Stimulated activated CD8-positive, alpha-beta memory T cell treated with anti-CD3 and anti-CD28 coated beads, Interleukin-4, amount 100 ng/mL, for 48 hours (primary cell): ENCODE results near the gene SDHAF2.
"Not testable (repeated sequence)": the region's sequence is repeated elsewhere in the genome, so short reads cannot be mapped to it uniquely, and the experiment has no call there.

Experiments used
- DNase-seq: peaks from one replicate; pipeline ENCODE4 v3.0.0-alpha.2; 2020

The SDHAF2 gene

DNA sequence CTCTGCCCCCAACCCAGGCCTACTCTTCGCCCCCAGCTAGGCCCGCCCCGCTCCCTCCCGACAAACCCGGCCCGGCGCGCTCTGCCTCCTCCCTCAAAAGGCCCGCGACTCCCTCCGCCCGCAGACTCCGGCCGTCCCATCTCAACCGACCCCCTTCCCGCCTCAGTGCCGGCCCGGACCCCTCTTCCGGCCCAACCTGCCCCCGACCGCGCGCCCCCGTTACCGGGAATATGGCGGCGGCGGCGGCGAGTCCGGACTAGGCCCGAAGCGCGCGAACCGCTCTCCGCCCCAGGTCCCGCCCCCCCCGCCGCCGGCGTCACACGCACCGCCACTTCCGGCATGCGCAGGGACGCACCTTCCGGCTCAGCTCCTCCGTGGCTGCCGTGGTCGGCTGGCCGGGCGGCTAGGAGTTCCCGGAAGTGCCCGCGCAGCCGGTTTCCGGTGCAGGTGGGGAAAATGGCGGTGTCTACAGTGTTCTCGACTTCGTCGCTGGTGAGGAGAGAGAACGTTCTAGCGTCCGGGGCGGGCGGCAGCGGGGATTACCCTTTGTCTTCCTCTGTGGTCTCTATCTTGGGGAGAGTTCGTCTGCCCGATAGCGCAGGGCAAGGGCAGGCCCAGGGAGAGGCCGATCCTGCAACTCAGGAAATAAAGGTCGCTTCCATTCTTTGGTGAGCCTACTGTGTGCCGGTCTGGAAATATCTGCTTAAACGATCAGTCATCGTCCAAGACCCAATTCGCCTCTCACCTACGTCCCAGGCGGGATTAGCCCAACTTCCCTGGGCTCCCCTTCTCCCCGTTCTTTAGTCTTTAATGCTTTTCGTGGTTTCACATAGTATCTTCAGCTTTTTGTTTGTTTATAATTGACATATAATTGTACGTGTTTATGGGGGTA is at the start of gene SDHAF2, which contains the start of gene CPSF7:
TSS of gene SDHAF2 (plus strand) at position 434 of the 892 bp plus-strand sequence. CDS start at position 457, 23 bp downstream.
TSS of gene CPSF7 (minus strand) at position 285 of the 892 bp plus-strand sequence. CDS start 740 bp downstream, outside the sequence.
- DNase-seq = peak; percentile 99

DNA sequence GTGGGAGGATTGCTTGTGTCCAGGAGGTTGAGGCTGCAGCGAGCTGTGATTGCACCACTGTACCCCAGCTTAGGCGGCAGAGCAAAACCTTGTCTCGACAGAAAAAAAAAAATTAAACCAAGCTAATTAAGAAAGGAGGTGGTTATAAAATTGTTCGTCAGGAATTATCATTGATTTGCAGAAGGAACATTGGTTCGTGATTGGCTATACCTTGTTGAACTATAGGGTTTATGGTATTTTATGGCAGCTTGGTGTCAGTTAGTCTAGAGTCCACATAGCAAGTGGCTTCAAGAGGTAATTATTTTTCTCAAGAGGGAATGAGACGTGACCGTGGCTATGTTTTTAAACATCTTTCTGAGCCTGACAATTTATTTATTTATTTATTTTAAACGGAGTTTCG is 49.0 kb upstream of the SDHAF2 start:
- DNase-seq = no peak

DNA sequence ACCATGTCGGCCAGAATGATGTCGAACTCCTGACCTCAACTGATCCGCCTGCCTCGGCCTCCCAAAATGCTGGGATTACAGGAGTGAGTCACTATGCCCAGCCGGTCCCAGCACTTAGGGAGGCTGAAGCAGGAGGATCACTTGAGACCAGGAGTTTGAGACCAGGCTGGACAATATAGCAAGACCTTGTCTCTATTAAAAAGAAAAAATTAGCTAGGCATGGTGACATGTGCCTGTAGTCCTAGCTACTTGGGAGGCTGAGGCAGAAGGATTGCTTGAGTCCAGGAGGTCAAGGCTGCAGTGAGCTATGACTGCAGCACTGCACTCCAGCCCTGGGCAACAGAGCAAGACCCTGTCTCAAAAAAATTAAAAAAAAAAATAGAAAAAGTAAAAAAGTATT is 46.1 kb upstream of the SDHAF2 start:
- not testable (repeated sequence) for DNase-seq

DNA sequence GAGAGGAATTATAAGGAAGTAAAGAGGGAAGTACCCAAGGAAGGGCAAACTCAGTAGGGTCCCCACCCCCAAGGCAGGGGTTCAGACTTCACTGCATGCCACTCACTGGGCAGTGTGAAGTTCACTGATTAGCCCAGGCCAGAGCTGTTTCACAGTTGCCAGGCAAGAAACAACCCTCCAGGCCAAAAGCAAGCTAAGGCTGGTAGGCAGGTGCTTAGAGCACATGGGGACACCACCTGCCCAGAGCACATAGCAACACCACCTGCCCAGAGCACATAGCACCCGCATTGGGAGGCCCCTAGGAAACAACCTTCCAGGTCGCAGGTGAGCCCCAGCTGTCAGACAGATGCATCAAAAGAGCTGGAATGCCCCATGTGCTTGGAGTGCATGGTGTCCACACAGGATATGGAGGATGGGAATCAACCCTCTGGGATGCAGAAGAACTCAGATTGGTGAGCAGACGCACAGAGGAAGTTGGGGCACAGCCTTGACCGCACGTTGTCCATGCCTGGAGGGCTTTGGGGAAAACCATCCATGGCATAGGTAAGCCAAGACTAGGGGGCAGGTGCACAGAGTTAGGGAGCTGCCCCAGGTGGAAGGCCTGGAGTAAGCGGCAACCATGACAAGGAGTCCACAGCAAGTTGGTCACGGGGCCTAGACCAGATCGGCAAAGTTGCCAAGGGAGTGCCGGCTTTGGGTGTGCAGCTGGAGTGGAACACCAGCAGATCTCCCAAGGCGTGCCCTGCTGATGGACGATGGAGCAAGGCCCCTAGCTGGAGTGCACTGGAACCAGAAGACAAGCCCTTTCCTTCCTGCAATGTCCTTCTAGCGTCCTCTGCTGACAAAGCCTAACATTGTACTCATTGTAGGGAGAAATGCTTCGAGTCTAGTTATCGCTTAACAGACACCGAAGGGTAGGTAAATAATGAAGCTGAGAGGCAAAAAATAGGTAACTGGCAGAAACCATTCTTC is 45.4 kb upstream of the SDHAF2 start:
- DNase-seq = no peak

DNA sequence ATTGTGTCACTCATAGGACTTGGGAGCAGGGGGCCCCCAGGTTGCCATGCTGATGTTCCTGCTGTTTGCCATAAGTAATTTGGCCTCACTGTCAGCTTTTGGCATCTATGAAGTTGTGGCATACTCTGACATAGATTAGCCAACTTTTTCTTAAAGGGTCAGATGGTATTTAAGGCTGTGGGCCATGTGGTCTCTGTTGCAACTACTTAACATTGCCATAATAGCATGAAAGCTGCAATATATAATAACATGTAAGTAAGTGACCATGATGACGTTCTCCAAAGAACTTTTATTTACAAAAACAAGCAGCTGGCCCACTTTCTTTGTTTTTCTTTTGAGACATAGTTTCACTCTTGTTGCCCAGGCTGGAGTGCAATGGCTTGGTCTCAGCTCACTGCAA is 39.8 kb upstream of the SDHAF2 start:
- no peak for DNase-seq

DNA sequence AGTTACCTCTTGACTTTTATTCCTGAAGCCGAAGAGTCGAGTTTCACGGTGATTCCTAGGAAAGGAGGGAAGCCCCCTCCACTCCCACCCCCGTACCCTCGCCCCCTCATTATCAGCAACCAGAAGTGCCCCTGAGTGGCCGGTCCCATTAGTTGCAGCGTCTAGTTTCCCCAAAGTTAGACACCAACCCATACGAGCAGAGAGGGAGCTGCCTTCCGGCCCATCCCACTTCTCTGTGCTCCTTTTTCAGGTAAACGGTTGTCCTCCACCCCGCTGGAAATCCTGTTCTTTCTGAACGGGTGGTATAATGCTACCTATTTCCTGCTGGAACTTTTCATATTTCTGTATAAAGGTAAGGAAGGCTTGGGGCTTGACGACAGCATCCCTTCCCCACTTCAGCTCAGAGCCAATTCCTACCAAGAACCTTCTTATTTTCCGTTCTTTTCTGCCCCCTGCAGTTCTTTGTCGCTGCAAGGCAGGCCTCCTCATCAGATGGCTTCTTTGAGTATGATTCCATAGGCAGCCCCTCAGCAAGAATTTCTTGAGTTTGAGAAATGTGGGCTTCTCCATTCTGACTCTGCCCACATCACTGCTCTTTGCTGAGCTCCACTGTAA is 36.8 kb upstream of the SDHAF2 start:
- DNase-seq = peak; percentile 35

DNA sequence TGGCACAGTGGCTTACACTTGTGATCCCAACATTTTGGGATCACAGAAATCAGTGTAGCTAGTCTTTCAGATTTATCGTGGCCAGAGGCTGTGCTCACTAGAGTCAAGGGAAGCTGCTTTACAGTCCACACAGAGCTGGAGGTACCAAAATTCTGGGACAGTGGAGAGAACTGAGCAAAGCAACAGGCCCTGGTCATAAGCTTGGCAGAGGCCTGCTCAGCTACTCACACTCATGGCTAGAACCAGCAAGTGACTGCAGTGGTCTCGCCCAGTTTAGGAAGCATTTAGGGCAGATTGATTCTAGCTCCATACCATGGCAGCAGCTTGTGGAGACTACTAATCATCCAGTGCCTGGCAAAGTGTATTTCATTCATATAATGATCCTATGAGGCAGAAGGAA is 28.8 kb upstream of the SDHAF2 start:
- DNase-seq = no peak

DNA sequence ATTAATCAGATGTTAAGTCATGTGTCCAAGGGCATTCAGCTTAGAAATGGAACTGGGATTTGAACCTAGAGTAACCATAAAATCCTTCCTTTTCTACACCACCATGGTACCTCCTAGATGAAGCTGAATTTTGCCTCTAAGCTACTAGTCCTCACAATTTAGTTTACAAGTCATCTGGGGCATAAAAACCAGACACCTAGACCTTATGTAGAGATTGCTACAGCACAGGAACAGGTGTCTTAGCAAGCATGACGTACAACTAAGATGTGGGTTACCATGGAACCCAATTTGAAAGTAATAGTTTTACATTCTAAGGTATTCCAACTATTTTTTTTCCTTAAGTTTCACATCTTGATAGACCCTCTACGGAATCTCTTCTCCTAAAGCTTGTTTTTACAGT is 28.4 kb upstream of the SDHAF2 start:
- DNase-seq = no peak

DNA sequence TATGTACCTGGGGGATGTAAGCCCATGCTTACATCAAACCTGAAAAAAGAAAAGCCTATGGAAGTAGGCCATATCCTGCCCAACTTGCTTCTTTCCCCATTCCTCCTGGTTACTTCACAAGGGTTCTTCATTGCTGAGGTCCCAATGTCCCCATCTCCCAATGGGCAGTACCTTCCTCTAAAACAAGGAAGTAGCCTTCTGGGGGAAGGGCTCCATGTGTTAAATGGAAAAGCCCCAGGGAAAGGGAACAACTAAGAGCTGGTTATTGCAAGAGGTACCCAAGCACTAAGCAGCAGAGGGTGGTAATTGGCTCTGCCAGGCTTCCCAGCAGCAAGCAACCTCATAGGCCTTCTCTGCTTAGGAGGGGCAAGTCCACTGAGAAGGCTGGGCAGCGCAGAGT is 26.3 kb upstream of the SDHAF2 start:
- DNase-seq = no peak

DNA sequence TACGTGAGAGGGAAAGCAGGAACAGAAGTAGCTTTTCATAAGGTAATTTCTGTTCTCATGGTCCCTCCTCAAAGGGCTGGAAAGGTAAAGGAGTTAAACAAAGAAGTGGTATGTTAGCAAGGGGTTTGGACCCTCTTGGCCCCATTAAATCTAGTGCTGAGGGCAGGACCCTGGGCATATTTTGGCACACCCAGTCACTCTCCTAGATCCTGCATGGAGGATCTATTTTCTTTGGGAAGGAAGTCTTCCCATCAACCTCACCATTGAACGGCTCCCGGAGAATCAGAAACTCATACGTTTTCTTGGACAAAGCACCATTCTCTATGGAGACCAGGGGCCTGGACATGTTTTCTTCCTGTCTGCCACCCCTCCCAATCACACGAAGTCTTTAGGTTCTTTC is 25.8 kb upstream of the SDHAF2 start:
- DNase-seq = no peak

DNA sequence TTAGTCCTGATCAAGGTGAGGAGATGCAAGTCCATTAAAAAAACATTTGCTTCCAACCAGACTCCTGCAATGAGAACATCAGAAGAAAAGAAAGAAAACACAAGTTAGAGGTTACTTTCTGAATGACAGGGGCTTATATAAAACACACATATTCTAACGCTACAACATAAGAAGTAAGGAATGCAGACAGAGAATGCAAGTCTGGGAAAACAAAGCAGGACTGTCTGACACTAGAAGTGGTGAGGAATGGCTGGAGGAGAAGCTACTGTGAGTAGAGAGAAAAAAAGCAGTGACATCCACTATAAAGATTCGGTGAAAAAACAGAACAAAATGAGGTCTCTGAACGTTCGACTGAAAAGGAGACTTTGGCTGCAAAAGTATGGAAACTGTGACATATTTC is 25.3 kb upstream of the SDHAF2 start:
- DNase-seq = no peak

DNA sequence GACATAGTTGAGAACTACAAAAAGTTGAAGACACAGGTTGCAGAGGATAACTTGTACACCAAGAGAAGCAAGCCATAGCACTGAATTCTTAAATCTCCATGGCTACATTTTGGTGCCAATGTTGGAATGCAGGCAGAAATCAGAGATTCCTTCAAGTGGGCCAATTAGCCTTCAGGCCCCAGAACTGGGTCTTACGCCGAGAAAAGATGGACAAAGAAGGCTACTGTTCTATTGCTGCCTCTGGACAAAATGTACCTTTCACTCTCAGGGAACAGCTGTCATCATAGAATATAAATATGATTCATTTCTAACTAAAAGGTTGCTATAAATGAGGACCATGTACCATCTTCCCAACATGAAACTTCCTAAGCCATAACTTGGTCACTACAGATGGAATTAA is 23.9 kb upstream of the SDHAF2 start:
- DNase-seq = no peak

DNA sequence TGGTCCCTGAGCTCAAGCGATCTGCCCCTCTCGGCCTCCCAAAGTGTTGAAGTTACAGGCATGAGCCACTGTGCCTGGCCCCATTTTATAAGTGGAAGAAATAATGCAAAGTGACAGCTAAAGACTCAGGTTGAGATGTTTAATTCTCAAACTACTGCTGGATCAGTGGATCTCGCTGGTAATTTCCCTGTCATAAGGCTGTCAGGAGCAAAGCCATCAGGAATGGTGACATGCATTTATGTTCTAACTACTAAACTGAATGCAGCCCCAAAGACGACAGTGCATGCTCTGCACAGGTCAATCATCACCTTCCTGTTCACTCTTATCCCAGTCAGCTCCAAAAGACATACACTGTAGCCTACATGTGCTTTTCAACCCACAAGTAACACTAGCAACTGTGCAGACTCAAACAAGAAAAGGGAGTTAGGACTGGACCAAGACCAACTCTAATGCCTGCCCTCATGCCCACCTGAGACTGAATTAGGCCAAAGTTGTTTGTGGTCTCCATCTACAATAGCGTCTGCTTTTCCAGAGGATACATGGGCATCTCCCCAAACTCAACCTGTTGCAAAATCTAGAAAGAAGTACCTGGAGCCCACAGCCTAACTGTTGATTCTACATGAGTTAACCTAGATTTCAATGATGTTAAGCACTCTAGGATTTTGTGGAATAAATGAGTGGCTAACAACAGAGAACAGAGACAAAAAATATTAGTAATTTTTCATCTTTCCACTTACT is 22.8 kb upstream of the SDHAF2 start:
- DNase-seq = no peak

DNA sequence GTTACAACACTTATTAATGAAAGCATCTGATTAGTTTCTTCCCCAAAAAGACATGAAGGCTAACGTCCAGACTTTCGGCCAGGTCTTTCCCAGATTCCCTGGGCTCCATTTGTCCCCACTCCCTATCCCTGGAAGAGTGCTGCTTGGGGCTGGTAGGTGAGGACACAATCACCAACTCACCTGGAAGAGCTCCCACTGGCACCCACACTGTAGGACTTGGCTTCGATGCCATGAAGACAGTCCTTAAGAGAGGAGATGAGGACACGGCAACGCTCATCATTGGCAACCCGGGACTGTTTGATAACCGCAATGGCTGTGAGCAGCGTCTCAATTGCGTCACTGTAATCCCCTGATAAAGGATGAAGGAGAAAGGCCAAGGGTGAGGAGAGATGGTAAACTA is 18.3 kb upstream of the SDHAF2 start:
- no peak for DNase-seq

DNA sequence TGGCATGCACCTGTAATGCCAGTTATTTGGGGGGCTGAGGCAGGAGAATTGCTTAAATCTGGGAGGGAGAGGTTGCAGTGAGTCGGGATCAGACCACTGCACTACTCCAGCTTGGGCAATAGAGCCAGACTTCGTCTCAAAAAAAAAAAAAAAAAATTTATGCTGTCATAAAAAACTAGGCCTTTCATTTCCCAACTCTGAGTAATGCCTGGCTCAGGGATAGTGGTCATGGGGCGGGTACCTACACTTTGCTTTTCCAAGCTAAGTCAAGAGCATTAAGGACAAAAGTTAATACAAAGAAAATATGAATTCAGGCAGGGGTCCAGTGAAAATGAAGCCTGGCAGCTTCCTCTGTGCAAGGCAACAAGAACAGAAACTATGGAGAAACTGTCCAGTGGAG is 16.4 kb upstream of the SDHAF2 start:
- no peak for DNase-seq

DNA sequence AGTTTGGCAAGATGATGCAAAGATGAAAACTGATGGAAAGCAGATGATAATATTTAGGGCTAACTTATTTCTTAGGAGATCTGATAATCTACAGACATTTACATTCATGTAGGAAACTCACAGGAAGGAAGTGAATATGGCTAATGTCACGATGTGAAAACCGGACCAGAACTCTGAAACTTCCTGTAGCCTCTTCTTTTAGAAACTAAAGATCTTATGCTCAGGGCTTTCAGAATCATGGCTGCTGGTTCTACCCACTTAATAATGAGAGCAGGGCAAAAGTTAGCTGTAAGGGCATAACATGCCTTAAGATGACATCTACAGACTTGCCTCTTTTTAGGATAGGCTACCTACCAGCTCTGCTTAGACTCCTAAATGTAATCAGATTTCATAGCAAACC is 15.4 kb upstream of the SDHAF2 start:
- no peak for DNase-seq

DNA sequence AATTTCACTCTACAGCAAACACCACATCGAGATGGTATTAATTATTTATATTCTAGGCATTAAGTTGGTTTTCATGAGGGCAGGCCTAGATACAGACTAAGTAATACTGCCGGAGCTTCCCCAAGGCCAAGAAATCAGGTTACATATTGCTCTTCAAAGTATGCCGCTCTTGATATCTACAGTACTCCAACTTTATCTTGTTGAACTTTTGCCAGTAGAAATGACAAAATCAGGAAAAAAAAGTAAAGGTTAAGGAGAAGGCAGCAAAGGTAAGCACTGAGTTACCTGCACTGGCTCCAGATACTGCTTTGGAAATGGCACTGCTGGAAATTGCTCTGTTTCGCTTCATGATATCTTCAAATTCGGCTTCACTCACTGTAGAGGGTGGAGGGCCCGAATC is 14.5 kb upstream of the SDHAF2 start:
- DNase-seq = no peak

DNA sequence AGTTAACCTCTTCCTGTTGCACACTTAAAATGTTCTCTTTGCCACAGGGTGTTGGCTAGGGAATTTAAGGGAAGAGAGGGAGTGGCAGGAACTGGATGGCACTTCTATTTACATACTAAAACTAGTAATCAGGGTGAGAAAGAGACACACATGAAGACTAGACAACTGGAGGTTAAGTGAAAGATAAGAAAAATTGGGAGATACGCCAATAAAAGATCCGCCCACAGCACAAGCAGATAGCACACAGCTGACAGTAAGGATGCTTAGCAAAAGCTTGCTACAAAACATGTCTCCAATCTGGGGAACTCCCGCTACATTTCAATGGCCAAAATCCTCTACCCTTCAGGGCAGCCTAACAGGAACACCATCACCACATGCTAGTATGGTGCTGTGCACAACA is 13.0 kb upstream of the SDHAF2 start:
- no peak for DNase-seq

DNA sequence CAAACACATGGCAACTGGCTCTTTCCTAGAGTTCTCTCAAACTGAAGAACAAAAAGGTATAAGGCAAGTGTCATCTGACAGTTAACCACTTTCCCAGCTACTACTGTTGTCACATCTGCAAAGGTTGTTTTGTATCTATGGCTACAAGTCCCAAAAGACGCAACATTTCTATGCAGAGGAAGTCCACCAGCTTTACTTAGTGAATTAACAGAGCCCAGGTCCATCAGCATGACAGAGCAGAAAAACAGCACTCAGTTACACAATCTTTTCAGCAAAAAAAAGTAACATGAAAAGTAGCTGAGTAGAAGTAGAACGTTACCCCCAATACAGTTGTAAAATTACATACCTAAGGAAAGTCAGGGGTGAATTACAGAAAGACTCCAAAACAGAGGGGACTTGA is 12.3 kb upstream of the SDHAF2 start:
- no peak for DNase-seq

DNA sequence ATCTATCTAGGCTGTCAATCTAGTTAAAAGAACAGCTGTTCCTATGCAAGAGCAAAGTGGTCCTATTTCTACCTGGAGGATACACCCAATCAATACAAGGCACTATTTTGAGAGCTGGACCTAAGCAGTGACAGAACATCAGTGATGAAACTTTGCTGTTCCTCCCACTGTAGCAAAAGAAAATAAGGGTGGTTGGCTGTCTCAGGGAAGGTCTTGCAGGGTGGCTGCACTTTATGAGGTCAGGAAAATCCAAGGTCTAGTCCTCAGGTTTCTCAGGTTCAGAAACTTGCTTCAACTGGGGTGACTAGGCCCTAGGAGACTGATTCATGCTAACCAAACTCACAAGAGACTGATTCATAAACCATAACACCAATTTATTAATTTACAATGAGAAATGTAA is 11.8 kb upstream of the SDHAF2 start:
- DNase-seq = no peak

DNA sequence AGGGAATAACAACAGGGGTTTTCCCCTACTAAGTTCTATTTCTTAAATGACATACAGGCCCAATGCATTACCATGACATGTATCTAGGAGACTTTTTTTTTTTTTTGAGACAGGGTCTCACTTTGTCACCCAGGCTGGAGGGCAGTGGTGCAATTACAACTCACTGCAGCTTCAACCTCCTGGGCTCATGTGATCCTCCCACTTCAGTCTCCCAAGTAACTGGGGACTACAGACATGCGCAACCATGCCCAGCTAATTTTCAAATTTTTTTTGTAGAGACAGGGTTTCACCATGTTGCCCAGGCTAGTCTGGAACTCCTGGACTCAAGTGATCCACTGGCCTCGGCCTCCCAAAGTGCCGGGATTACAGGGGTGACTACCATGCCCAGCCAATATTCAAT is 7.7 kb upstream of the SDHAF2 start:
- DNase-seq = no peak

DNA sequence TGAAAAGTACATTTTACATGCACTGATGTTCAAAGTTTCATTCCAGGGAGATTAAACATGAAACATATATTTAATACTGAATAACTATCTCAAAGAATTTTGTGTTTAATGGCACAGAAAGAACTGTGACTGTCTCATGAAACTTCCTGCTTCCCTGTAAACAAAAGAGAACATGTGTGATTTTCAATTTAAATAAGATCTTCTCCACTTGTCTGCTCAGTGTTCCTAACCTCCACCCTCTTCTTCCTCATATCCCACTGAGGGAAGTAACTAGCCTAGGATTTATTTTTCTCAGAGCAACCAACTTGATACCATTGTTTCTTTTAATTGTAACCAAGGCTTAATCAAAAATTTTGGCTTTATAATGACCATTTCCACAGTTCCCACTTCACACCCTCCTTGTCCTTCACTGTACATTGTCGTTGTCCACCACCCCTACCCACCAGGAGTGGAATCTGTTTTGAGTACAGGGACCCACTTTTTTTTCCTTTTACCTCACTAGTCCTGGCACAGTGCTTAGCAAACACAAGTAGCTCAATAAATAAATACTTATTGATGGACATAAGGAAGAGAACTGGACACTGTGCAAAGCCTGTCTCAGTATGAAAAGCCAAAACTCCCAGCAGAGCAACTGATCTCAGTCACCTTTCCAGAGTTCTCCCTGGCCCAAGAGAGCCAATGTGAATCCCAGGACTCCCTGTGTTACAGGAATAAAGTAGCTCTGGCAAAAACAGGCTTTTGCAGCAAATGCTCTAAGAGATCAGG is 4.4 kb upstream of the SDHAF2 start:
- no peak for DNase-seq
